HG02588 (cell line): ENCODE data around the gene SND1.
A peak's percentile ranks its signal among the peaks of the same experiment; 100 is the strongest.

Source experiments
- ATAC-seq: cut with Tn5 transposase; IDR thresholded peaks from one replicate; pipeline ENCODE4 v1.9.1; 2021; ENCODE audit warnings: mild to moderate bottlenecking, moderate library complexity; ENCODE audit not compliant: unreplicated experiment

Gene SND1

DNA sequence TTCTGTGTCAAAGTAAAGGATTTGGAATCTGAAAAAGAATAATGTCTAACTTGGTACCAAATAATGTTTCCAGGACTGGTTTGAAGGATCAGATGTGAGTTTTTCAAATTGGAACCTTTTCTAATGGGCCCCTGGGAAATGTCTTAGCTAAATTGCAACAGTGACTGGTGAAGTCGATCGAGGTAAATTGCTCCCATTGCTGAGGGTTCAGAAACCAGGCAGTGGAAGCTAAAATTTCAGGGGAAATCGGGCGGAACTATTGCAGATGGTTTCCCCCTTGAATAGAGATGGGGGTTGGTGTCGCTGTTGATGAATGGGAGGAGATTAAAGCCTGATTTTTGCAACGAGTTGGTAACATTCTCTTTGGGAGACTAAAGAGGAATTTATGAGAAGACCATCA is 112.7 kb downstream of the SND1 start:
- no peak for ATAC-seq

DNA sequence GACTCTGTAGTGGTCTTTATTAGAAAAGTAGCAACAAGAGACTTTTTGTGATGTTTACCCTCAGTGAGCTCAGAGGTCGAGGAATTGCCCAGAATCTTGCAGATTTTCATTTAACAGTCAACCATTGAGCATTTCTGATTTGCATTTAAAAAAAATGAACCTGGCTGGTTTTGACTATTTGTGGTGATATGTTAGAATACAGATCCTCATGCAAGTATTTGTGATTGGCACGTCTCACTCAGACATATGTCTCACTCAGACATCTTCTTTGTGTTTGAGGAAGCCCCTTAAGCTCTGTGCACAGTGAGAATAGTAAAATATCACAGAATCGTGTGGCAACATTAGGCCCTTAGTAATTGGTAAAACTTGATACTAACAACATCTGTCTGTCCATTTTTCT is 113.2 kb downstream of the SND1 start:
- ATAC-seq, result no peak

DNA sequence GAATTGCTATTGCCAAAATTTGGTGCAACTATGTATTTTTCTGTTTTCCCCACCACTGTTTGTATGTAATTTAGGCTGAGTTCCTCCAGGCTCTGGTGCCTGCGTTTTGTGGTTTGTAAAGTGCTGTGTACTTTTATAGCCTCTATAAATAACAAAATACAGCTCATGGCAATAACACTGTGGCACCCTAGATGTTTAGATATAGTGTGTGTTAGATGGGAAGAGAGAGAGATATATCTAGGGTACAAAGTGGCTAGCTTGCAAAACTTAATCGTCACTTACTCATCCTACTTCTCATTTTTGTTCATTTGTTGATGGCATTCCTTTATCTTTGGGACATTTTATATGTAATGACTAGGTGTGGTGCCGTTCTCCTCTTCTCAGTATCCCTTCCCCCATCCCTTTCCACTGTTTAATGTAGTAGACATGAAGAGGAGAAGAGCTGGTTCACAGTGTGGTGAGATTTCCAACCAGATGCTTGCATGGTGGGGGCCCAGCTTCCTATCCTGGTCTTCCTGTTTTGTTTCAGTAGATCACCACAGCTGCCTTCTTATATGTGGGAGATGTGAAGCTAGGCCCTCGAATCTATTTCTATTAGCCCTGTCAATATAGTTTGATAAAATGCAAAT is 115.0 kb downstream of the SND1 start:
- ATAC-seq, result no peak

DNA sequence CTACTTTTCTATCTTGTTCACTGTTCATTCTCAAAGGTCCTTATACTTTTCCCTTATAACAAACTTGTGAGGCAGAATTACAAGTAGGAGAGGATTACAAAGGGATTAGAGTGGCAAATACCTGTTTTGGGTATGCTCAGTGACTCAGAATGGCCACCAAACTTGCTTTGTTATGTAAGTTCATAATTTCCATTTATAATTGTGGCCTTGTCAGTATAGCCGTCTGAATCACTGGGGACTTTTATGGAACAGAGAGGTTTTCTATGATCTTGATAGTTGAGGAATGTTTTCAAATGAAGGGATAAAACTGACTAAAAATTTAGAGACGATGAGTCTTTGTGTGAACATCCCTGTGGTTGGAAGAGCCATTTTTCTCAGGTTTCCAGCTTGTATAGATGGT is 116.2 kb downstream of the SND1 start:
- no peak for ATAC-seq

DNA sequence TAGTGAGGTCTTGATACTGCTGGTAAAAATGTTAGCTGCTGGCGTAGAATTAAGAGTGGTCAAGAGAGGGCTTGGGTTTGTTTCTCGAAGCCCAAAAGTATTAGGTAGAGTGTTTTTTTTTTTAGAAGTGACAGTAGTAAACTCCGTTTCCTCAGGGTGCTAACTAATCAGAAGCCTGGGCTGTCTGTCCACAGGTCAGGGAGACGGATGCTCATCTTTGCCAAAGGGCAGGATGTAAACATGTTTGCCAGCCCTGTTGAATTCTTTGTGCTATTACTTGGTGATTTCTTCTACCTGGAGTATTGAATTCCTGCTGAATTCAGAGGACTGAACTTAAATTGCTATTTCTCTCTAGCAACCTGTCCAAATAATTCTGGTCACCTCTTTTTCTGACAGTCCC is 117.1 kb downstream of the SND1 start:
- no peak for ATAC-seq

DNA sequence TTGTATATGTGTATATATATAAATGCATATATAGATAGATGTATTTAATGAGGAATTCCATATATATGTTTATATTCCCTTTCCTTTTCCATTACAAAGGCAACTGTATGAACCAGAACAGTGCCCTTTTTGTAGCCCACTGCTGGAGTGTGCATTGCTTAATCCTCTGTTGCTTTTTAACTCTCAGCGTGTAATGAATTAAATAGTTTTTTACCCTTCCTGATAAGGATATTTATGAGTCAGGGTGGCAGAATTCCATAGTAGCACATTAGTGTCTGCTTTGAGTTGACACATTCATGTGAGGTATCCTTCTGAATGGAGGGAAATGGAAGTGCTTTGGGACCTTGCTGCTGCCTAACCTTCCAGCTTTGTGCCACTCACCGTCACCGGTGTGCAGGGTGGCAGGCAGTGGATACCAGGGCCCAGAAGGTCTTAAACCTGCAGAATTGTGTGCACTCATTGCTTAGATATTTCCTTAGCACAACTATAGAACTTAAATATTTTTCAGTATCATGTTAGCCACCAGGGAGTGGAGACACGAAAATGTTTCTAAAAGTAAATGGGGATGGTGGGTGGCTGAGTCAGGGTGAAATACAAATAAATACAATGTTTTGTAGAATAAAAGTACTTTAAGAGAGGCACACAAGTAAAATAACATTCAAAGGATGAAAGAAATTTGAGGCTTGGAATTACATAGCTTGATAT is 117.9 kb downstream of the SND1 start:
- ATAC-seq, result no peak

DNA sequence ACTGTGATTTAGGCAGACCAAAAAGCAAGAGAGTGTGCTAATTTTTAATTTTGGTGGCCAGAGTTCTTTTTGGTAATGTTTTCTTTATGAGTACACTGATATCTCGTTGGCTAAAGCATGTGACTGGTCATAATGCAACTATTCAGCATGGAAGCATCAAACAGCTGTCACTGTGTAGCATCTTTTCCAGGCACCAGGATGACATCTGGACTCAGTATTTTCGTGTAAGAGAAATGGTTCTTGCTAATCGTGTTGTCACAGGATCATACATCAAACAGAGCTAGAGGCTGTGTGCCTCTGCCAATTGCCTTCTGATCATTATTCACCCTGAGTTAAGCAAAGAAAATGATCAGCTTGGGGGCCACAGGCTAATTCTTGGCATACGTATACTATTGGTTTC is 118.9 kb downstream of the SND1 start:
- no peak for ATAC-seq

DNA sequence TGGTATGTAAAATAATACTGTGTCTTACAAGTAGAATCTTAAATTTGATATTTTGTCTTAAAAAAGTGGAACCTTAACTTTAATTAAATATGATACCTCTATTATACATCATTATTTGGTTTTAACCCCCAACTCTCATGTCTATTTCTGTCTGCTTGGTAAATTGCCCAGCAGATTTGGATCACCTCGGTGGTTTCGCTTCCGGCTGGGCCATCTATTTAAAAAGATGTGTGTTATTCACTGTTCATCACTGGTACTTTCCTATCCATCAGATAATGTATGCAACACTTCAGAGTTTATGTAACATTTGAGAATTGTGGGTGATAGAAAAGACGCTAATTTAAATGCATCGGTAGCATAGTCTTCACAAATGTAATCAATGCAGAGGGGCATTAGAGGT is 119.7 kb downstream of the SND1 start:
- ATAC-seq, result no peak

DNA sequence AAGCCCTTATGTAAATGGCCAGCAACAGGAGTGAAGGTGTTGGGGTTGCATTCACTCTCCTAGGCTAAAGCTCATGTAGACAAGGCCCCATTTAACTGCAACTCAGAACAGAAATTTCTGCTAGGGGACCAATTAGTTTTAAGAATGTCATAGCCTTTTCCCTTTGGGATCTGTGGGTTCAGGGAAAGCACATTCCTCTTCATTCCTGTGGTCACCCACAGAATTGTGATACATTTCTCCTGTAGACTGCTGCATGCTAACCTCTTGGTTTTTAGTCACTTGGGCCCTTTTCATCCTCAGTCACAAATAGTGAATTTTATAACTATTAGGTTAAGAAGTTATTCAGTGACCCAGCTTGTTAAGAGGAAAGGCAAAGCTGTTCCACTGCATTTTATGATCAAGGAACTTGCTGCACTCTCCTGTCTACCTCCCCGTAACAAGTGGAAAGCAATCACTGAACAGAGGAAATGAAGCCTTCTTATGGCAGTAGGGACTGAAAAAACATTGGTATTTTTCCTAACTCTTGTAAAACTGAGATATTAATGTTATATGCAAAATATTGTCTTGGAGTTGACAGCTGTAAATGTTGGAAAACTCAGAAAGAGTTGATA is 124.9 kb downstream of the SND1 start:
- no peak for ATAC-seq

DNA sequence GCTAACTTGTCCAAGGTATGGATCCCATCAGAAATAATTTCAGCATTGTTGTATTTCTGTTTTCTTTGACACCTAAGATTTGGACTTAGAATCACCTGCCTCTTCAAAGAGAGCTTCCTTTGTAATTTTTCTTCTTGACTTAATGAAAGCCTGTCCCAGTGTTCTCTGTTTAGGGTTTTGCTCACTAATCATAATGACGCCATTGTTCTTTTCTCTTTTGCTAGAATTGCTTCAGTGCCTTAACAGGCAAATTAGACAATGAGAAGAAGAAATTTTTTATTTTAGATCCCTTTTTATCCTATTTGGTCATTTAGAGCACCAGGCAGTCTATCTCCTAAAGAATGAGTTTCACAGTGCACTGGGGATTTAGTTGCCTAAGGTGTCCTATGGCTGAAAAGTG is 128.5 kb downstream of the SND1 start:
- no peak for ATAC-seq

DNA sequence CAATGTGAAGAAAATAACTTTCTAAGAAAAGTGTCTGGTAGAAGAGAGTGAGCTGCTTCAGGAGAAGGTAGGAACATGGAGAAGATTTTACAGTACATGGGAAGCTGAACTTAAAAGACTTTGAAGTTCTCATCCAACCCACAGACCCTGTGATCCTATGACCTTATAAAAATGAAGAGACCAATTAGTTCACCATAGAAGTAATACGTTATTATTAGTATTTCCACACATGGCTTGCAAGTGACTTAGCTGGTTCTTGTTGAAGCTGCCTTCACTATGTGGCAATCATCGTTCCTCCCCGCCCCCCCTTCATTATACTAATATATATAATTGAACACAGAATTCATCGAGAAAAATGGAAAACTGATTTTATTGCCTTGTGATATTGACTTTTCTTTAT is 129.1 kb downstream of the SND1 start:
- ATAC-seq, result no peak

DNA sequence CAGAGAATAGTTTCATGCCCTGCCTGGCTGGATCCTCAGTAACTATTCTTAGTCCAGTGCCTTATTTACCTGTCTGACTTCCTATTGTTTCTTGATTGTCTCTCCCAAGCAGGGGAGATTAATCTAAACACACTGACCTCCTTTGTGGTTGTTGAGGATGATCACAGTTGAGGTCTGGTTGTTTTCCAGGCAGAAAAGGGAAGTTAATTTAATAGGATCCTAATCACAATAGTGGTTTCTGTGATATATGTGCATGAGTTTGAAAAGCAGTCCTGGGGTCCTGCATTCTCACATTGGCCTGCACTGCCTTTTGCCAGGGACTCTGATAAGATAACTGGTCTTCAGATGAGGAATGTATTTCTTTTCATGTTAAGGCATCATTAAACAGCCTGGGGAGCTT is 130.1 kb downstream of the SND1 start:
- ATAC-seq, result no peak

DNA sequence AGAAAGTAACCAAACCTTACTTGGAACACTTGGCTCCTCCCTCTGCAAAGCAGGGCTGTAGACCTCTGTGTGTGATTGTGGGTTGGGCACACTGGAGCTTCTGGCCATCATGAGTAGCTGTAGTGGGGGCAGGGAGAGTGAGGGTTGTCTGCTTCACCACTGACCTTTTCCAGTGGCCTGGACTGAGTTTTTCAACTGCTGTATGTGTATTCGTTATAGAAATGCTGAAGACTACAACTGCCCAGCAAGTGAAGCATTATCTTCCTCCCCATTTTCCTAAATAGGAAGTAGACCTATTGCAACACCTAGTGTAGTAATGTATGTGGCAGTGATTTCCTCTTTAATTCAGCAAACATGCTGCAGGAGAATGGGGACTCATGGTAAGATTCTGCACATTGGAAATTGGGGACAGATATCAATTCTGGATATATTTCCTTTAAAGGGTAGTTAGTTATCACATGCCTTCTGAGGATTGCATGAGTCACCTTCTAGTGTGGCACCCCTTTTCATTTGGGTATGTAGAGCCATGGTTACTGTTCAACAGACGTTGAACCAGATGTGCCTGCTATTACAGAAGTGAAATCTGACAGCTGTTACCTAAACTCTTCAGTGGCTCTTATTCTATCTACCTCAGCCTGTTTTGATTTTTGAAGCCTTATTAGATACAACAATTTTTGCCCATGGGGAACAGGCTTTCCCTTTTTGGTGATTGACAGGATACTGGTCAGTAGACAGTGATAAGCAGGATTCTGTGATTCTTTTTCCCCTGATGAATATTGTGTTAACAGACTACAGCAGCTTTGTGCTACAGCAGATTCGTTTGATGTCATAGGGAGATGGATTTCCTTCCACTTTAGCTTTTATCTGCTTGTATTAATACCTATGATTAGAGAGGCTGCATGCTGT is 130.9 kb downstream of the SND1 start:
- ATAC-seq, result peak; percentile 72

DNA sequence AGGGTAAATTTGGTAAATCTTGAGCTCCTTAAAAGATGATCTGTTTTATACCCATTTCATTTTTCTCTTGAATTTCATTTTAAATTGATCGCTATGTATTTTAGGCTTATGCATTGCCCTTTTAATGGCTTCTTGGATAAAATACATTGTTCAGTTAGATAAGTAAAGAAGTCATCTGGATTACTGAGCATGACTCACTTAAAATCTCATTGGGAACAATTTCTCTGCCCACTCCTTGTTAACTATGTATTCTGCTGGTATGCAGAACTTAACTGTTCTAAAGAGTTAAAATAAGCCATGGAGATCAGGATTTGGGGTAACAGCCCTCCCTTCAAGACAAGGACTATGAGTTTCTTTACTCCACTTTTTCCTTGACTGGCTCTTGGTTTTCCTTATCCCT is 134.2 kb downstream of the SND1 start:
- no peak for ATAC-seq

DNA sequence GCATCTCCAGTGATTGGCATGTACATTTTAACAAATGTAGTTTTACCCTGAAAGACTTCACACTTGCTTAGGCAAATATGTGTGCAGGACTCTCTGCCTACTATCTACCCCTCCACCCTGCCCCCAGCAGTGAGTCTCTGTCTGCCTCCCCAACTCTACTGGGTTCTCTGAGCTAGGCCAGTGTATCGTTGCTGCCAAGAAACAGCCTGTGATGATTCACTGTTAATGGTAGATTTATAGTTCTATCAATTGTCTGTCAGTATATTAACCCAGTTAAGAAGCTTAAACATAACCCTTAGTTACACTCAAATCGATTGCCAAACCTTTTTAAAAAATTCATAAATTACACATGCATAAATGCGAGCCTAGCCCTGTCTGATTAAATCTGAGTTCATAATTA is 137.0 kb downstream of the SND1 start:
- no peak for ATAC-seq

DNA sequence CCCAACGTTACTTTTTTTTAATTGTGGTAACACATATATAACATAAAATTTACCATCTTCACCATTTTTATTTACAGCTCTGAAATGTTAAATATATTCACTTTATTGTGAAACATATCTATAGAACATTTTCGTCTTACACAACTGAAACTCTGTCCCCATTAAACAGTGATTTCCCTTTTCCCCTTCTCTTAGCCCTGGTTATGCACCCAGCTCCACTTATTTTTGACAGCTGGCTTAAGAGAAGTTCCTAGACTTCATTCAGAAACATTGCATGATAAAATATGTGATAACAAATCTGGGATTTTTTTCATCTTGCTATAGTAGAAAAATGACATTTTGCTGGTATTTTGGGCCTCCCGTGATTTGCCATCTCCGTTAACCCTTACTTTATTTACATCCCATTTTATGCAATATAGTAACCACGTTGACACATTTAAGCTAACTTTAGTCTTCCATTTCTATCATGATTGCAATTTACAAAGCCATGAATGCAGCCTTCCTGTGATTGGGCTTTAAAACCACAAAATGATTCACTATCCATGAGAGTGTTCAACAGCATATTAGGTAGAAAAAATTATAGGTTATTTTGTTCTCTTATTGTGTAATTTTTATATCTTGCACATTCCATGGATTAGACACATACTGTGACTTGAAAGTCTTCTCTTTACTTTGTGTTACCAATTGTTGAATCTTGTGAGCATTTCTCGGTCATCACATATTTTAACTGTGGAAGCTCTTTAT is 139.6 kb downstream of the SND1 start:
- ATAC-seq, result no peak

DNA sequence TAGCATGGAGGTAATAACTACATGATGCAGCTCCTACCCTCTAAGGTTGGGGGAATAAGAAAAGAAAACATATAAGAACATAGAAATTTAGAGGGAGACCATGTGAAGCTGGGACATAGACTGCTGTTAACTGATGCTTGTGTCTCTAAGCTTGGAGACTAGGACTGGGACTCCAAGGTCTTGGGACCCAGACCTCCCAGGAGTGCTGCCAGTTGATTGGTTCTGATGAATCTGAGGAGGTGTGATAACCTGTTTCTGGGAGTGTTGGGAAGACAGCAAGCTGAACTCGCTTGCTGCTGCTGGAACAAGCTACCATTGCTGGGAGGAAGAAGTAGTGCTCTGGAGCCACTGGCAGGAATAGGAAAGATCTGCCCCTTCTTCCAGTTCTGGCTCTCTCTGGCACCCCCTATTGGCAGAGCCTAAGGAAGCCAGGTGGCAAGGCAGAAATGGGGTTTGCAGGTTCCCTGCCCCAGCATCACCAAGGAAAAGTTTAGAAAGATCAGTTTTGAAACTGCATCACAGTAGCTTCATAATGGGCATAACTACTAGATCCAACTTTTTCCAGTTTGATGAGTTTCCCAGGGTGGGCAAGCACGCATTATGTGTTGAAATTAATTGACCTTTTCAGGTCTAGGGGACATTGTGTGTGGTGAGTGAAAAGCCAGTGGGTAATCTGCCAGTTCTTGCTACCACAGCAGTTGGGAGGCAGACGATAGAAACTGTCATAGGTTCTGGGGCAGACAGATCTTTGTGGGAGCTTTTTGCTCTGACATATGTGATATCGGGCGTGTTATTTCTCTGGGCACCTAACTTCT is 140.7 kb downstream of the SND1 start:
- ATAC-seq, result no peak

DNA sequence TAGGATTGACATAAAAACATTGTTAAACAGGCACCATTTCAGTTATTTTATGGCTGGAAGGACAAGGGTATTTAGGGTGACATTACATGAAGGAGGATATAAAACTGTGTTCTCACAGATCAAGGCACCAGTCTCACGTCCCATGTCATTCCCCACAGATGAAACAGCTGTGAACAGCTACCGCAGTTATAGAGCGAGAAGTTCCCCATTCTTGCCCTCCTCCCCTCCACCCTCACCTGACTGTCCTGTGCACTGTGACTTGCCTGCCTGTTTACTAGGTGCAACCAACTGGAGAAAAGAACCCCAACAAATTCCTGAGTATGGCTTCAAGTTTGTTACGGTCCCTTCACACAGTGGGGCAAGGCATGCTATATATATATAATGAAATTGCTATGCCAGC is 141.6 kb downstream of the SND1 start:
- no peak for ATAC-seq

DNA sequence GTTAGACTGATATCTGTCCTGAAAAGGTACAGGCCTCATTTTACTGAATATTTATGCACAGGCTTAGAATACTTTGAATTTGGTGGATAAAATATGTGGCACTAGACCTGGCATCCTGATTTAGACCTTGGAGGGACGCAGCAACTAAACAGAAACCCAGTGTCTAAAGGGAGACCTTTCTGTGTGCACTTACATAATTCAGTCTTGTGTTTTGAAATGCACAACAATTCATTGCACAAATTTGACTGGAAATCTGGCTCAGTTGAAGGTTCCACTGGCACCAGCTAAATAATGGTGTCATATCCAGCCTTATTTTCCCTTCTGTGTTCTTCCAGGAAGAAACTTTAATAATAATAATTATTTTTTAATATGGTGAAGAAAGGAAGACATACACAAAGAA is 142.1 kb downstream of the SND1 start:
- ATAC-seq, result no peak

DNA sequence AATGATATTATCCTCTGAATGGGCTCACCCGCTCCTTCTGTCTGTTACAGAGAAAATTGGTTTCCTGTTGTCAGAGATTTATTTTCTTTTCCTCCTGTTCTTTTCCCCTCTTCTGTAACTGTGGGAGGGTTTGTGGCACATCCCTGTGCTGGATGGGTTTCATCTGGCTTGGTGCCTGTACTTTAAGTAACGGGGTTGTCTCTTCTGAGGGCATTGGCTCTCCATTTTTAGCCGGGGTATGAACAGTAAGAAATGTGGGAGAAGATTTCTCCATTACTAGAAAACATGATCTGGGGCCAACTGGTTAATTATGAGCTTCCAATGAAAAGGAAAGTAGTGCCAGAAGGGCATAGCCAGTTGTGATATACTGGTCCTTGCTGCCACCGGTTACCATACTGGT is 142.6 kb downstream of the SND1 start:
- ATAC-seq, result no peak
